HCT116 (cell line): Measurements from ENCODE around the gene KXD1. TPM values are rescaled to one million over a fixed set of nuclear protein-coding genes. Genes with fewer than 3 reads are reported as not detected.

Experiments used
- ATAC-seq: fragments of 200-7000 bp; cut with Tn5 transposase; 2 replicates; pipeline ENCODE4 v1.9.1; 2020; ENCODE audit warnings: mild to moderate bottlenecking, moderate library complexity
- BruUV-seq: library from RNA; stranded (reverse); fragments of 400-500 nt; replicated peaks from 2 replicates; lab custom pipeline; 2021; lab: Mats Ljungman, UMichigan
- CTCF ChIA-PET: fragments of 300-600 bp; sonication (Branson Sonifier 250); formaldehyde crosslinking; loops from one replicate; lab custom pipeline; 2021; ENCODE audit warnings: antibody characterized with exemption; lab: Charles Lee
- POLR2A ChIA-PET: fragments of 300-600, 350-600 bp; sonication (Branson Sonifier 250); formaldehyde crosslinking; loops from one replicate; lab custom pipeline; 2021; ENCODE audit warnings: antibody characterized with exemption; lab: Charles Lee
- RAD21 ChIA-PET, 2 experiments: fragments of 300-600 bp; sonication (Branson Sonifier 250); formaldehyde crosslinking; loops; one replicate each; lab custom pipeline; 2023; ENCODE audit warnings: low total read pairs in 2 of 2; ENCODE audit not compliant: uncharacterized antibody in 2 of 2, unreplicated experiment in 2 of 2, low non-redundant PET in 1 of 2; lab: Charles Lee
- DNase-seq: peaks from one replicate; pipeline ENCODE4 v3.0.0-alpha.2; 2010; ENCODE audit warnings: low read depth, low spot score
- H2AFZ ChIP-seq: fragments of 200-600 bp; shearing (Covaris generic), sonication (generic); 2 replicates; pipeline ENCODE4 v1.6.1; 2017; ENCODE audit warnings: low read depth, mixed run types, mixed read lengths, antibody characterized with exemption, low read length; ENCODE audit not compliant: poor library complexity, severe bottlenecking
- H3K27ac ChIP-seq: 2 replicates; pipeline ENCODE4 v1.5.1; 2012; ENCODE audit warnings: low read depth, low read length
- H3K27me3 ChIP-seq: fragments of 200-600 bp; sonication (generic); 2 replicates; pipeline ENCODE4 v1.6.1; 2016; ENCODE audit warnings: mixed run types, low read length, mixed read lengths; ENCODE audit not compliant: insufficient read depth
- H3K36me3 ChIP-seq, 2 experiments: fragments of 200-500 bp in 1 of 2; fragments of 200-600 bp in 1 of 2; sonication (Bioruptor generic) in 1 of 2; sonication (generic) in 1 of 2; 2 replicates each; pipeline versions ENCODE4 v1.5.1 to v1.6.1; 2014 to 2016; ENCODE audit warnings: low read length in 2 of 2, inconsistent platforms in 1 of 2, mixed read lengths in 1 of 2, mixed run types in 1 of 2; ENCODE audit not compliant: insufficient read depth in 2 of 2, control insufficient read depth in 1 of 2
- H3K4me1 ChIP-seq, 2 experiments: fragments of 200-600 bp in 1 of 2; sonication (generic) in 1 of 2; 2 replicates each; pipeline versions ENCODE4 v1.5.1 to v1.6.1; 2012 to 2017; ENCODE audit warnings: low read length in 2 of 2, inconsistent platforms in 1 of 2, mild to moderate bottlenecking in 1 of 2, mixed read lengths in 1 of 2, mixed run types in 1 of 2, moderate library complexity in 1 of 2; ENCODE audit not compliant: insufficient read depth in 2 of 2, control insufficient read depth in 1 of 2
- H3K4me2 ChIP-seq: fragments of 200-600 bp; sonication (generic); 2 replicates; pipeline ENCODE4 v1.6.1; 2017; ENCODE audit warnings: mixed run types, low read length, mixed read lengths
- H3K4me3 ChIP-seq, 2 experiments: fragments of 200-600 bp in 1 of 2; sonication (generic) in 1 of 2; replicated peaks in 1 of 2; 2 replicates each; pipeline ENCODE4 v1.5.1; 2011 to 2016; ENCODE audit warnings: low read length in 2 of 2, control low read depth in 1 of 2, low read depth in 1 of 2, mild to moderate bottlenecking in 1 of 2, mixed read lengths in 1 of 2, mixed run types in 1 of 2
- H3K79me2 ChIP-seq: fragments of 200-600 bp; sonication (generic); 2 replicates; pipeline ENCODE4 v1.6.1; 2017; ENCODE audit warnings: mild to moderate bottlenecking, mixed run types, low read length, moderate library complexity, mixed read lengths; ENCODE audit not compliant: insufficient read depth
- H3K9ac ChIP-seq: fragments of 200-600 bp; sonication (generic); 2 replicates; pipeline ENCODE4 v1.6.1; 2016; ENCODE audit warnings: low read length, mixed read lengths
- H3K9me2 ChIP-seq: fragments of 200-600 bp; sonication (generic), shearing (Covaris generic); 2 replicates; pipeline ENCODE4 v1.6.1; 2017; ENCODE audit warnings: mixed run types, mild to moderate bottlenecking, moderate library complexity; ENCODE audit not compliant: insufficient read depth
- H3K9me3 ChIP-seq, 2 experiments: fragments of 200-500 bp in 1 of 2; fragments of 200-600 bp in 1 of 2; sonication (Bioruptor generic) in 1 of 2; sonication (generic) in 1 of 2; 2 replicates each; pipeline ENCODE4 v1.6.1; 2014 to 2017; ENCODE audit warnings: low read length in 2 of 2, mixed read lengths in 2 of 2, inconsistent platforms in 1 of 2, low read depth in 1 of 2, mild to moderate bottlenecking in 1 of 2, mixed run types in 1 of 2, moderate library complexity in 1 of 2; ENCODE audit not compliant: control insufficient read depth in 1 of 2, insufficient read depth in 1 of 2
- H4K20me1 ChIP-seq: fragments of 200-600 bp; sonication (generic), shearing (Covaris generic); 2 replicates; pipeline ENCODE4 v1.6.1; 2017; ENCODE audit warnings: mixed run types, mild to moderate bottlenecking, moderate library complexity; ENCODE audit not compliant: insufficient read depth
- CTCF ChIP-seq, 3 experiments: fragments of 200-600 bp in 1 of 3; sonication (generic) in 1 of 3; IDR thresholded peaks in 2 of 3; conservative IDR thresholded peaks in 1 of 3; 2 replicates each; pipeline ENCODE4 v1.5.1; 2012 to 2017; ENCODE audit warnings: low read depth in 2 of 3, low read length in 2 of 3, antibody characterized with exemption in 1 of 3, borderline replicate concordance in 1 of 3, control low read depth in 1 of 3, mild to moderate bottlenecking in 1 of 3, mixed read lengths in 1 of 3, mixed run types in 1 of 3, moderate library complexity in 1 of 3; ENCODE audit not compliant: insufficient read depth in 1 of 3
- EGR1 ChIP-seq: IDR thresholded peaks from 2 replicates; pipeline ENCODE4 v1.6.1; 2012; ENCODE audit warnings: low read depth
- EZH2 ChIP-seq: fragments of 200-600 bp; sonication (generic); IDR thresholded peaks from 2 replicates; pipeline ENCODE4 v1.6.1; 2017; ENCODE audit warnings: antibody characterized with exemption, mixed run types
- EZH2phosphoT487 ChIP-seq: fragments of 200-600 bp; IDR thresholded peaks from 2 replicates; pipeline ENCODE4 v1.6.1; 2018; ENCODE audit warnings: antibody characterized with exemption, borderline replicate concordance
- JUND ChIP-seq: IDR thresholded peaks from 2 replicates; pipeline ENCODE4 v1.6.1; 2012
- MAX ChIP-seq: IDR thresholded peaks from 2 replicates; pipeline ENCODE4 v1.6.1; 2012
- REST ChIP-seq: IDR thresholded peaks from 2 replicates; pipeline ENCODE4 v1.6.1; 2012; ENCODE audit warnings: low read depth
- YY1 ChIP-seq: IDR thresholded peaks from 2 replicates; pipeline ENCODE4 v1.6.1; 2011; ENCODE audit warnings: low read length, low read depth, moderate library complexity, mild to moderate bottlenecking; ENCODE audit not compliant: insufficient replicate concordance; ENCODE audit errors: extremely low read depth
- ZFX ChIP-seq: fragments of 450-650 bp; IDR thresholded peaks from 2 replicates; pipeline ENCODE4 v1.6.1; 2017
- ZNF274 ChIP-seq: fragments of 200-500 bp; sonication (Bioruptor generic); IDR thresholded peaks from 2 replicates; pipeline ENCODE4 v1.6.1; 2014; ENCODE audit warnings: mild to moderate bottlenecking, low read depth, low read length, inconsistent platforms
- intact Hi-C: fragments of 100-400 bp; cut with micrococcal nuclease; formaldehyde crosslinking; loops from 2 replicates; pipeline ENCODE4 v1.10.0; 2022
- total RNA-seq: library from RNA; stranded (reverse); gene quantifications from one replicate; pipeline ENCODE4 v1.2.1, GENCODE V29; 2021; ENCODE audit not compliant: unreplicated experiment

Gene KXD1
- total RNA-seq, 1 experiment from 2014 or later = 139 TPM

GRCh38 chr19:18558202-18558555 lies 509 bp downstream of the KXD1 start:
- H3K9ac ChIP-seq = peak overlapping the region; percentile 94

More at GRCh38 chr19:18558202-18558555, 509 bp downstream of the KXD1 start:
- TF ChIP-seq JUND (no peak), EGR1 (no peak), REST (no peak), ZFX (no peak), ZNF274 (no peak), CTCF (IDR thresholded peaks at IDR 0.05 in 2 of 3, conservative IDR thresholded peaks at IDR 0.05 in 1 of 3; ENCODE audit: borderline replicate concordance in 1 of 3, insufficient read depth in 1 of 3, low read depth in 2 of 3, low read length in 2 of 3) (no peak), EZH2 (no peak), YY1 (no peak), MAX (no peak), EZH2phosphoT487 (no peak)
- DNase-seq = no peak
- ChIA-PET POLR2A (interaction anchor here (0.7 to 2.4 kb wide), 7 partner anchors 11 to 142 kb away, joined by 3 to 15 read pairs (median 7); partner anchors contain the start of genes ELL, FKBP8 and UBA52), CTCF (interaction anchor here (0.9 to 1.5 kb wide), 2 partner anchors 31 to 73 kb away, joined by 3 read pairs; no protein-coding TSS in a partner anchor), RAD21 (no interaction called here)
- peaks cover 4 to 22% of the 10 kb centered on the region in 2 experiments; a peak in 3 of 4 replicates for H3K4me1 ChIP-seq
- H3K79me2 ChIP-seq = peaks cover 56% of the 10 kb centered on the region
- H2AFZ ChIP-seq = no peak overlapping the region
- H3K9me2 ChIP-seq = no peaks in the 10 kb centered on the region
- H3K36me3 ChIP-seq = peaks cover 6 to 19% of the 10 kb centered on the region in 2 experiments; a peak in 2 of 4 replicates
- no peaks in the 10 kb centered on the region for H4K20me1 ChIP-seq
- intact Hi-C loops = no loop called here
- H3K4me2 ChIP-seq = peak overlapping the region; percentile 91
- TSS peak; percentile 66 for BruUV-seq
- ATAC-seq = no peak
- H3K27ac ChIP-seq = peak overlapping the region; percentile 79
- H3K4me3 ChIP-seq = peak overlapping the region; percentile 89 to 100
- no peaks in the 10 kb centered on the region for H3K9me3 ChIP-seq
- H3K27me3 ChIP-seq = no peaks in the 10 kb centered on the region
